Stimulated activated CD8-positive, alpha-beta memory T cell treated with anti-CD3 and anti-CD28 coated beads, Interleukin-7, amount 100 ng/mL, for 48 hours (primary cell): ENCODE results near the gene OR52R1.
"Not testable (repeated sequence)": the region's sequence is repeated elsewhere in the genome, so short reads cannot be mapped to it uniquely, and the experiment has no call there.

Source experiments
- DNase-seq, 2 donors: peaks; one replicate each; pipeline ENCODE4 v3.0.0-alpha.2; 2020; ENCODE audit warnings: low read depth in 1 of 2; ENCODE audit errors: extremely low read depth in 1 of 2

Gene OR52R1

GRCh38 chr11:4804280-4804679 lies at the start of gene OR52R1:
Gene OR52R1, minus strand, starts transcription at chr11:4804380. Its CDS starts 0 bp downstream, at chr11:4804380.
- no peak for DNase-seq

DNA sequence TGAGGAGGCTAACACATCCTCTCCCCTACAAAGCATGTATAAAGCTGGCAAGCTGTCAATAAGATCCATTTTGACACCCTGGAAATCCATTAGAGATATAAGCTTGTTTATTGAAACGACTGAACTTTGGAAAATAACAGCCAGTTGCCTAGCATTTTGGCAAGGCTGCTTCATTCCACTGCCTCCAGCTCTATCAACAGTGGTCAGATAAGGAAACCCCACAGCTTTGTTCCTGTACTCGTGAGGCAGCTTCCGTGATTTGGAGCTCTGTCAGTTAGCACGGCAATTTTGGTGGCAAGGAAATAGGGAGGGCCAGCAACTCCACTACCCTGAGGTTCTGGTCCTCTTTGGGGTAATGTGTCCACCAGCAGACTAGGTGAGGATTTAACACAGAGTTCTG lies 46.9 kb upstream of the OR52R1 start:
- no peak for DNase-seq

DNA sequence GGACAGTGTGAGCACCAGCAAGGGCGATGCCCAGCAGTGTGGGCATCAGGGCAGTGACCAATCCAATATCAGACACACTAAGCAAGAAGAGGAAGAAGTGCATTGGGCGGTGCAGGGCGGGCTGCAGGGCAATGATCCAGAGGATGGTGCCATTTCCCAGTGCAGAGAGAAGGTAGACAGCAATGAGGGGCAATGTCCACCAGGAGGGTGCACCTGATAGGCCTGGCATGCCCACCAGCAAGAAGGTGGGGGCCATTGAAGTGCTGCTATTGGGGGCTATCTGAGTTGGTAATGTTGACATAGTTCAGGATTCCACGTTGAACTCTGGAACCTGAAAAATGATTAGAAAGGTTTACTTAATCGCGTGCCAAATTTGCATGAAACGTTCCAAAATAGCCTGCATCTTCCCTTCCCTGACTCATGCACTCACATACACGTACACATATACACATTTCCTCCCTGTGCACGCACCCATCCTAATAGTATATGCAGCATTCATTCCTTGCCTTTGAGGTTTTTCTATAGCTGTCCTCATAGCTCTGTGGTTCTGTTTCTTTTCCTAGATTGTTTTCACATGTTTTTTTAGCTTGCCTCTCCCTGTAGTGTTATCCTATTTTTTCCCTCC lies 44.8 kb upstream of the OR52R1 start, which contains the start of gene OR51S1:
OR51S1 (minus strand) TSS at position 301 of the 625 bp plus-strand sequence; CDS start at position 301, 0 bp downstream.
- no peak for DNase-seq

GRCh38 chr11:4839851-4840549 lies 35.8 kb upstream of the OR52R1 start:
- no peak for DNase-seq

- DNase-seq, result no peak
Observed at GRCh38 chr11:4830909-4831308, 26.7 kb upstream of the OR52R1 start.

GRCh38 chr11:4830346-4830745 lies 26.2 kb upstream of the OR52R1 start:
- no peak for DNase-seq

DNA sequence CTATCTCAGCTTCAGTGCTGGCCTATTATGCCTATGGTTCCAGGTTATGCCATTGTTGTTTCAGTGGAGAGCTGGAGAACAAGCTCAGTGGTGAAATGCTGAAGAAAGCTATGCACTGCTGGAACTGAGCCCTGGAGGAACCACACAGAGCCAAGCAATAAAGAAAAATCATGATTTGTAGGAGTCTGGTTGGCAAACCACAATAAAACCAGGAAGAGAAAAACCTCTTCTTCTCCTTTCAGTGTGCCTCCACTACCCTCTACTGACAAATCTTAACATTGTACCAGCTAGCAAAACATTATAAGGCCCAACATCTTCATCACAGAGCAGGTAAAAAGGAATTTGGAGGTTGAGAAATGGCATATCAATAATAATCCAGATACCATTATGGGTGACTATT lies 22.2 kb upstream of the OR52R1 start:
- no peak for DNase-seq

- DNase-seq, result no peak
Observed at GRCh38 chr11:4825132-4825531, 21.0 kb upstream of the OR52R1 start.

- DNase-seq, result no peak
Observed at GRCh38 chr11:4821021-4821420, 16.8 kb upstream of the OR52R1 start, which contains the start of gene OR51F2. Gene OR51F2, plus strand, starts transcription at chr11:4821321. Its CDS starts 101 bp downstream, at chr11:4821422.

DNA sequence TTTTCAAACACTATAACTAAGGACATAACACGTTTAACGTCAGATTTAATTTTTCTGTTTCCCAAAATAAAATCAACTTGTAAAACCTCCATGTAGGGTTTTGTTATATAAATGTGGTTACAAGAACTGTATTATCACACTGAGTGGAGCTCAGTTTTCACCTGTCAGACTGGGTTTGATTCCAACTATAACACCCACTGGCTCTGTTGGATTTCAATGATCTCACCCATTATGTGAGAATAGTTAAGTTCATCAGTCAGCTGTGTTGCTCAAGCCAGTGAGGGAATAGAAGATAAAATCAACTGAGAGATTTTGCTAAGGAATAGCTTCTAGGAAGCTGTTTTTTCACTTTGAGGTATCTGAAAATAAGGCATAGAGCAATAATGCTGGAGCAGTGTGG lies 5.1 kb upstream of the OR52R1 start:
- no peak for DNase-seq

DNA sequence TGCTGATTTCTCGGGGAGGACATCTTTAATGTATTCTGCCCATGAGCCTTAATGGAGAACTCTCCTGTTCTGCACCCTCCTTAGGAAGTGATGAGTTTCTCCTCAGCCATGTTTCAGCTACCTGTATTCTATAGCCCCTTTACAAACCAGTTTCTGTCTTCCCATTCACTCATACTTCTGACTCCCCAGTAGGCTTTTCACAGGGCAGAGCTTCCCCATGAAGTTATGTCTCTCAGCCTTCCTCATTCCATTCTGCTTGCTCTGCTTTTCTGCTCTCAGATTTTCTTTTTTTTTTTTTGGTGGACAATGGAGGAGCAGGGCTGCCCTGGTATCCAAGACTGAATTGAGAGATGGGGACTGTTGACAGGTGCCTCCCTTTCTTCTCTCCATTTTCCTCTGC lies 4.3 kb upstream of the OR52R1 start:
- no peak for DNase-seq

GRCh38 chr11:4801316-4801715 lies 2.9 kb downstream of the OR52R1 start:
- DNase-seq, result not testable (repeated sequence)

DNA sequence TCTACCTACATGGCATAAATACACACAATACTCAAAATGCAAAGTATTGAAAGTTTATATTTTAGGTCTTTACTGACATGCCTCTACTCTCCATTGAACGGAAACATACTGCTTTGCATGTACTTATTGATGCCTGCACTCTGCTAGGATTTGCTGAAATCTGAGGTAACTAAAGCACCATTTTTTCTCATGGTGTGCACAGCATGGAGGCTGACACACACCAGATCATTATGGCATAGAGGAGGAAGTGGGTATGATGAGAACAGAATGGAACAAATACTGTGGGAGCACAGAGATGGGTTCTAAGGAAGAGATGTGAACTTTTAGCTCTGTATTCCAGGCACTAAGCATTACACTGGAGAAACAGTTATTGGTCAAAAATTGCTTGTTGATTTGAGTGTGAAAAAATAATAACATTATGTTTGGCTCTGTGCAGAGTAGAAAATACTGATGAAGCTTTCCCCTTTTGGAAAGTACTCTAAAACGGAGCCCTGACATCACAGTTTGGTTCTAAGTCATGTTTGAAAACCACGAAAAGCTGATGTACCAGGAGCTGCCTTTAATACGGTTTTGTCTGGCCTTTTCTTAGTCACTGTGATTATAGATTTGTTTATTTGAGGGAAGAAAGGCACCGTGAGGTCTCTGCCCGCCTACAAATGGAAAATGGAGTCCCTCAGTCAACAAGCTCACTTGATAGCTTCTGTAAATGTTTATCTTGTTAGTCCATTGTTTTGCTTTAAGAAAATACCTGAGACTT lies 5.6 kb downstream of the OR52R1 start:
- DNase-seq, result no peak

DNA sequence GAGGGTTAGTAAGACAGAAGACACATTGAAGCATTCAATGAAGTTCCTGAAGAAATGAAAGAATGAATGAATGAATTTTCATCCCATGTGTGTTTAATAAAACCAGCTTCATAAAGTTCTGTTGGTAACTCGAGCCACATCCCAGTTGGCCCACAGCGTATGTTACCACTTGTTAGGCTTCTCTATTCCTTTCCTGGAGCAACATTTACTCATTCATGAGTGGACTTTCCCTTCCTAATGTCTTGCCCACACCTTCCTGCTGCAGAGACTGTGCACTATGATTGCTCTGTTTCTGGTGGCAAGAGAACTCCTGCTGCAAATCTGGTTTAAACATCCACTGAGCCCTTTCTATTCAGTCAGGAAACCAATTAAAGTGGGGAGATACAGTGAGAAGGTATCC lies 7.0 kb downstream of the OR52R1 start:
- DNase-seq, result no peak

DNA sequence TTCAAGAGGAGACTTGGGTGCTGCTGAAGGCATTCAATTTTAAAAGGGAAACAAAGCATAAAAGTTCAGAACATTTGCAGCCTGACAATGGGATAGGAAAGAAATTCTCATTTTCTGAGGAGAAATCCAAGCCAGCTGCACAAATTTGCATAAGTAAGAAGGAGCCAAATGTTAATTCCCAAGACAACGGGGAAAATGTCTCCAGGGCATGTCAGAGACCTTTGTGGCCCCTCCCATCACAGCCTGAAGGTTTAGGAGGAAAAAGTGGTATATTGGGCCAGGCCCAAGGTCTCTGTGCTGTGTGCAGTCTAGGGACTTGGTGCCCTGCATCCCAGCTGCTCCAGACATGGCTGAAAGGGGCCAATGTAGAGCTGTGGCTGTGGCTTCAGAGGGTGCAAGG lies 21.7 kb downstream of the OR52R1 start:
- no peak for DNase-seq

GRCh38 chr11:4769838-4770237 lies 34.3 kb downstream of the OR52R1 start, which contains the start of gene OR51F1:
Gene OR51F1, minus strand, starts transcription at chr11:4769938. Its CDS starts 0 bp downstream, at chr11:4769938.
- no peak for DNase-seq

DNA sequence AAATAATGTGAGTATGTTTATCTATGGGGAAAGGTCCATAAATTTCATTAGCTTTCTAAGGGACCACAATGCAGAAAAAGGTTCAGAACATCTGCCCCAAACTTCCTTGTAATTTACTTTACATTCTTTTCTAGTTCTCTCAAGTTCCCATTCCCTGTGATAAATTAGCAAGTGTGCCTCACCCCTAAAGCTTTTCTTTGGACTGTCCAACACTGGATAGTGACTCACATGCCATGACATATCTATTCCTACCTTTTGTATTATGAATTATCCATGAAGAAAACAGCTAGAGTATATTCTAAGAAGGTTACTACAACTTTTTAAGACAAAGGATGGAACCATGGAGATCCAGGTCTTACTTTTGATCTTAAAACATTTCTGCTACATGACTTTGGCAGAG lies 36.1 kb downstream of the OR52R1 start:
- DNase-seq, result no peak

DNA sequence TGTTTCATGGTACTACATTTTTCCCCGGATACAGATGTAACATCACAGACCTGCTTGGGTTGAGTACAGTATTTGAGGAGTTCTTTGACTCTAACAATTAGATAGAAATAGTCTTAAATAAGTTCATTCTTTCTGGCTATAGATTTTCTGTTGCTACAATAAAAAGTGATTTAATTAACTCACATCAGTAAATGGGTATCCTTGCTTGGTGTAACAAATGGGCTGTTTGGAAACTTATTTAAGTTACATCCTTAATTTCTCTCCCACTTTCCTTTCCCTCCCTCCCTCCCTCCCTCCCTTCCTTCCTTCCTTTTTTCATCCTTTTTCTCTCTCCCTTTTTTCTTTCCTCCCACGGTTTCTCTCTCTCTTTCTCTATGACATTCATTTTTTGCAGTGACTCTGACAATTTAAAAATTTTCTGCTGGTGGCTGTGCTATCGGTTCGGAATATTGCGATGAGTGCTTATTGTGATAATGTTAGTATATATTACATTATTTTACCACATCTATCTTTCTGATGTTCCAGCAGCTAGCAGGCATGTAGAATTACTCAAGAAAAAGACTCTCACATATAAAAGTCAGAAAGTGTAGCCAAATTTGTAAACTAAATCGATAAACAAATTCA lies 37.6 kb downstream of the OR52R1 start:
- no peak for DNase-seq

- no peak for DNase-seq
Observed at GRCh38 chr11:4763096-4763495, 41.1 kb downstream of the OR52R1 start.
